K562 (cell line): ENCODE measurements around the gene MRGPRF. TPM values are rescaled to one million over a fixed set of nuclear protein-coding genes. Genes with fewer than 3 reads are reported as not detected.

Experiments
- ATAC-seq: fragments of 200-7000 bp; cut with Tn5 transposase; 3 replicates; pipeline ENCODE4 v1.9.1; 2020; ENCODE audit warnings: moderate library complexity
- BruUV-seq: library from RNA; stranded (reverse); fragments of 400-500 nt; replicated peaks from 2 replicates; lab custom pipeline; 2021; lab: Mats Ljungman, UMichigan
- CTCF ChIA-PET: fragments of 300-600 bp; formaldehyde crosslinking; extraction: SDS; loops from one replicate; lab custom pipeline; 2021; ENCODE audit warnings: low intra/inter-chr PET ratio; lab: Yijun Ruan, JAX
- POLR2A ChIA-PET: fragments of 300-600, 350-650 bp; sonication (Branson Sonifier 250); formaldehyde crosslinking; extraction: SDS; loops from one replicate; lab custom pipeline; 2021; ENCODE audit warnings: antibody characterized with exemption, inconsistent platforms; lab: Yijun Ruan, JAX
- DNase-seq, 4 experiments: peaks; one replicate each; pipeline versions ENCODE4 v3.0.0 to v3.0.0-alpha.2; 2011 to 2018; ENCODE audit warnings: low spot score in 3 of 4, mixed read lengths in 3 of 4; ENCODE audit errors: extremely low read depth in 1 of 4
- FAIRE-seq: peaks from 2 replicates; lab custom pipeline; 2011; peaks lifted over from hg19 to GRCh38; lab: Jason Lieb, UNC
- H2AFZ ChIP-seq: 2 replicates; pipeline ENCODE4 v1.6.0; 2011; ENCODE audit warnings: low read depth, low read length, control low read depth, inconsistent platforms
- H3K27ac ChIP-seq: fragments of 200-600 bp; 3 replicates; pipeline ENCODE4 v1.8.0; 2011; ENCODE audit warnings: low read depth, mild to moderate bottlenecking, control low read depth, inconsistent platforms, low read length, moderate library complexity, mixed read lengths; ENCODE audit errors: extremely low read depth
- H3K27me3 ChIP-seq, 2 experiments: fragments of 300-600 bp in 1 of 2; 2 replicates in 1 of 2; 3 replicates in 1 of 2; pipeline versions ENCODE4 v1.6.0 to v1.8.0; 2011; ENCODE audit warnings: inconsistent platforms in 2 of 2, low read length in 2 of 2, mild to moderate bottlenecking in 1 of 2, mixed read lengths in 1 of 2, moderate library complexity in 1 of 2; ENCODE audit not compliant: control insufficient read depth in 2 of 2, insufficient read depth in 2 of 2
- H3K36me3 ChIP-seq: fragments of 300-600 bp; 3 replicates; pipeline ENCODE4 v1.8.0; 2011; ENCODE audit warnings: mild to moderate bottlenecking, low read length, inconsistent platforms; ENCODE audit not compliant: control insufficient read depth, insufficient read depth
- H3K4me1 ChIP-seq, 2 experiments: fragments of 200-600 bp in 1 of 2; replicated peaks in 1 of 2; 2 replicates in 1 of 2; 3 replicates in 1 of 2; pipeline versions ENCODE4 v1.5.1 to v1.8.0; 2011; ENCODE audit warnings: inconsistent platforms in 2 of 2, low read length in 2 of 2, mild to moderate bottlenecking in 1 of 2, mixed read lengths in 1 of 2, moderate library complexity in 1 of 2; ENCODE audit not compliant: control insufficient read depth in 2 of 2, insufficient read depth in 2 of 2
- H3K4me2 ChIP-seq: 2 replicates; pipeline ENCODE4 v1.6.1; 2011; ENCODE audit warnings: low read length, control low read depth, inconsistent platforms, mixed read lengths; ENCODE audit not compliant: insufficient read depth
- H3K4me3 ChIP-seq: fragments of 200-600 bp; sonication (generic), shearing (Covaris generic); 2 replicates; pipeline ENCODE4 v1.5.1; 2016; ENCODE audit warnings: control low read depth, inconsistent platforms
- H3K79me2 ChIP-seq: fragments of 200-600 bp; 3 replicates; pipeline ENCODE4 v1.8.0; 2011; ENCODE audit warnings: low read length, inconsistent platforms; ENCODE audit not compliant: control insufficient read depth, insufficient read depth
- H3K9ac ChIP-seq, 2 experiments: 2 replicates each; pipeline versions ENCODE4 v1.6.0 to v1.6.1; 2011; ENCODE audit warnings: low read depth in 2 of 2, low read length in 2 of 2, control low read depth in 1 of 2, inconsistent platforms in 1 of 2, mild to moderate bottlenecking in 1 of 2, mixed read lengths in 1 of 2; ENCODE audit not compliant: insufficient read depth in 1 of 2
- H3K9me1 ChIP-seq: one replicate; pipeline ENCODE4 v1.6.0; 2011; ENCODE audit warnings: inconsistent platforms, mild to moderate bottlenecking, low read length, moderate library complexity; ENCODE audit not compliant: control insufficient read depth, insufficient read depth
- H3K9me3 ChIP-seq: replicated peaks from 2 replicates; pipeline ENCODE4 v1.5.1; 2011; ENCODE audit warnings: low read depth, low read length, inconsistent platforms; ENCODE audit not compliant: control insufficient read depth, insufficient read depth
- H4K20me1 ChIP-seq: replicated peaks from 2 replicates; pipeline ENCODE4 v1.6.1; 2011; ENCODE audit warnings: low read length, inconsistent platforms, mixed read lengths; ENCODE audit not compliant: control insufficient read depth, insufficient read depth
- BHLHE40 ChIP-seq: IDR thresholded peaks from 2 replicates; pipeline ENCODE4 v1.6.1; 2011; ENCODE audit warnings: low read length, improper control_type of control experiment
- NFIC ChIP-seq: fragments of 450-650 bp; IDR thresholded peaks from 2 replicates; pipeline ENCODE4 v1.6.1; 2017; ENCODE audit warnings: mild to moderate bottlenecking, inconsistent platforms
- PRDM10 ChIP-seq: fragments of 450-650 bp; IDR thresholded peaks from 2 replicates; pipeline ENCODE4 v1.6.1; 2018; ENCODE audit not compliant: partially characterized antibody
- ZFP1 ChIP-seq: fragments of 450-650 bp; formaldehyde crosslinking; IDR thresholded peaks from 2 replicates; pipeline ENCODE4 v1.4.0; 2020; ENCODE audit warnings: mild to moderate bottlenecking, mixed read lengths
- WGBS: fragments of 100-300 bp; shearing (Covaris generic); methylation state at CpG from one replicate; pipeline ENCODE4 v1.1.6; 2016; ENCODE audit warnings: low coverage, mixed read lengths; ENCODE audit not compliant: insufficient coverage; ENCODE audit errors: missing lambda C conversion rate; 5-methylcytosine and 5-hydroxymethylcytosine counted together
- in situ Hi-C: fragments of 300-500 bp; cut with MboI; formaldehyde crosslinking; loops from 4 replicates; pipeline ENCODE4 v1.15.0; 2018; ENCODE audit warnings: inconsistent platforms, mixed read lengths
- intact Hi-C: fragments of 100-400 bp; cut with micrococcal nuclease; formaldehyde crosslinking; loops from 2 replicates; pipeline ENCODE4 v1.14.2; 2022
- polyA plus RNA-seq, 8 experiments: library from polyadenylated mRNA; depleted of rRNA in 4 of 8; stranded (reverse) in 5 of 8; unstranded in 3 of 8; fragments of >200 nt; fragmentation: Nextera tagmentation in 2 of 8; fragmentation: Illumina TruSeq in 1 of 8; extraction: Ambion mirVana in 2 of 8; extraction: Trizol in 1 of 8; gene quantifications; 2 replicates each; pipeline versions ENCODE4 v1.2.1 to v1.2.3, GENCODE V29; 2011 to 2014; ENCODE audit warnings: inconsistent platforms in 1 of 8, missing spikeins in 1 of 8
- total RNA-seq, 7 experiments: library from RNA; depleted of rRNA in 6 of 7; stranded (reverse); fragments of >200 nt in 6 of 7; fragmentation: Illumina TruSeq in 2 of 7; extraction: Trizol in 2 of 7; gene quantifications; 2 replicates each; pipeline versions ENCODE4 v1.2.1 to v1.2.3, GENCODE V29; 2011 to 2021; ENCODE audit warnings: low replicate concordance in 1 of 7

The MRGPRF gene
- total and polyA plus RNA-seq, 9 of the 15 experiments (the other 6 are each of a cell fraction or from before 2014, with no cell fraction given): not detected

- no peak overlapping the region for H3K9ac ChIP-seq
- CTCF ChIA-PET: no interaction called here
- no peak overlapping the region for H3K27ac ChIP-seq
- H3K4me3 ChIP-seq: no peak overlapping the region
- H4K20me1 ChIP-seq: no peaks in the 10 kb centered on the region; the same call in none of the 2 replicates
- no peaks in the 10 kb centered on the region for H3K79me2 ChIP-seq
- no TSS peak for BruUV-seq
- intact Hi-C loops: no loop called here
- no peak overlapping the region for H2AFZ ChIP-seq
- peaks cover 26 to 70% of the 10 kb centered on the region in 2 experiments; a peak in 4 of 5 replicates for H3K27me3 ChIP-seq
- ATAC-seq (0 out of 3 replicates have a peak, but pooled peaks have one; percentile 26), FAIRE-seq (no peak), DNase-seq (no peak)
- in situ Hi-C loops: no loop called here
- H3K4me1 ChIP-seq: peaks cover 0 to 14% of the 10 kb centered on the region in 2 experiments; a peak in 2 of 5 replicates
- no peak overlapping the region for H3K4me2 ChIP-seq
- no peaks in the 10 kb centered on the region for H3K36me3 ChIP-seq
- POLR2A ChIA-PET: no interaction called here
- H3K9me3 ChIP-seq: no peaks in the 10 kb centered on the region
- TF ChIP-seq NFIC: peak; percentile 44; the same call in 1 of the 2 replicates
- peak; percentile 47 for TF ChIP-seq PRDM10
- TF ChIP-seq BHLHE40: no peak
- TF ChIP-seq ZFP1: no peak
- no peaks in the 10 kb centered on the region for H3K9me1 ChIP-seq
- under 1% methylated on average over 8 of the region's 8 CpGs for WGBS
Measured at GRCh38 chr11:68961245-68961644, 51.8 kb downstream of the MRGPRF start.
